Stimulated activated CD8-positive, alpha-beta memory T cell treated with anti-CD3 and anti-CD28 coated beads, Interleukin-12 subunit alpha, Interleukin-12 subunit beta, amount 100 ng/mL, for 24 hours (primary cell): ENCODE results near the gene OPALIN.

Experiments
- DNase-seq: peaks from one replicate; pipeline ENCODE4 v3.0.0-alpha.2; 2020; ENCODE audit errors: extremely low read depth

OPALIN gene

GRCh38 chr10:96374004-96374403, 15.2 kb upstream of the OPALIN start:
- DNase-seq: no peak

GRCh38 chr10:96371356-96371755, 12.6 kb upstream of the OPALIN start:
- no peak for DNase-seq

- DNase-seq: no peak
Measured at GRCh38 chr10:96370584-96371157, 11.9 kb upstream of the OPALIN start.

- no peak for DNase-seq
Measured at GRCh38 chr10:96369890-96370583, 11.2 kb upstream of the OPALIN start.

- DNase-seq: no peak
Measured at GRCh38 chr10:96368971-96369370, 10.2 kb upstream of the OPALIN start.

GRCh38 chr10:96367470-96367869, 8.7 kb upstream of the OPALIN start:
- no peak for DNase-seq

- DNase-seq: no peak
Measured at GRCh38 chr10:96366508-96366907, 7.7 kb upstream of the OPALIN start.

- no peak for DNase-seq
Measured at GRCh38 chr10:96365571-96365970, 6.8 kb upstream of the OPALIN start.

- DNase-seq: no peak
Measured at GRCh38 chr10:96360766-96361165, 2.0 kb upstream of the OPALIN start.

- no peak for DNase-seq
Measured at GRCh38 chr10:96360331-96360730, 1.5 kb upstream of the OPALIN start.

GRCh38 chr10:96359616-96360015, 814 bp upstream of the OPALIN start:
- DNase-seq: no peak

- DNase-seq: no peak
Measured at GRCh38 chr10:96357038-96357620, 1.7 kb downstream of the OPALIN start.

- no peak for DNase-seq
Measured at GRCh38 chr10:96352582-96352981, 6.2 kb downstream of the OPALIN start.

GRCh38 chr10:96352027-96352426, 6.8 kb downstream of the OPALIN start:
- DNase-seq: no peak

- DNase-seq: no peak
Measured at GRCh38 chr10:96346295-96346694, 12.5 kb downstream of the OPALIN start.

- no peak for DNase-seq
Measured at GRCh38 chr10:96345222-96345621, 13.6 kb downstream of the OPALIN start.

- no peak for DNase-seq
Measured at GRCh38 chr10:96344178-96344577, 14.6 kb downstream of the OPALIN start.

GRCh38 chr10:96342402-96342801, 16.4 kb downstream of the OPALIN start:
- no peak for DNase-seq

- no peak for DNase-seq
Measured at GRCh38 chr10:96341219-96342182, 17.3 kb downstream of the OPALIN start.

- no peak for DNase-seq
Measured at GRCh38 chr10:96339956-96340904, 18.6 kb downstream of the OPALIN start.

GRCh38 chr10:96339383-96339782, 19.4 kb downstream of the OPALIN start:
- DNase-seq: no peak
